Measurements from ENCODE around the gene TMCO4. TPM values are rescaled to one million over a fixed set of nuclear protein-coding genes. Genes with fewer than 3 reads are reported as not detected.

Gene TMCO4
- total and polyA plus RNA-seq, 10 of the 15 experiments (the other 5 are each of a cell fraction or from before 2014, with no cell fraction given): 2.4 to 20.8 (median 13.0) TPM

DNA sequence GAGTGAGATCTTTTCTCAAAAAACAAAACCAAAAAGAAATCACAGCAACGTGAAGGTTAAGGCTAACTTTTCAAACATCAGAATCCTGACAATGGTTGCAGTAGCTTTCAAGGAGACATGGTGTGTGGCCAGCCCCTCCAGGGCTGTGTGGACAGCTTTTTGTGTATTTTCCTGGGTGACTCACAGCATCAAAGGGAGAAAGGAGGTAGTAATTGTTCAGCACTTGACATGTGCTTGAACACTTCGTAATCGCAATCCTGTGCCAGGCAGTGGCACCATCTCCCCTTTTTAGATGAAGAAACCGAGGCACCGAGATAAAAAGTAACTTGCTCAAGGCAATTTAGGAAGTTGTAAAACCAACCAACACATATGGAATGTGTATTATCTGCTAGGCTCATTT is 145.3 kb downstream of the TMCO4 start:
- DNase-seq (ENCODE audit: low read depth, low spot score): no peak
- Histone ChIP-seq H3K27me3 (replicated peaks in 1 of 2; ENCODE audit: control insufficient read depth in 2 of 2, insufficient read depth in 2 of 2, low read length in 1 of 2) (no peaks in the 10 kb centered on the region; a peak in 1 of 4 replicates), H3K36me3 (ENCODE audit: control insufficient read depth in 2 of 2, insufficient read depth in 2 of 2, low read length in 1 of 2) (no peaks in the 10 kb centered on the region), H3K4me2 (ENCODE audit: control insufficient read depth, insufficient read depth) (no peak overlapping the region), H3K79me2 (ENCODE audit: control insufficient read depth, insufficient read depth, low read length) (no peaks in the 10 kb centered on the region), H3K4me3 (no peak overlapping the region), H3K9me3 (replicated peaks; ENCODE audit: control insufficient read depth, insufficient read depth, low read length) (no peaks in the 10 kb centered on the region), H3K9ac (ENCODE audit: control insufficient read depth, insufficient read depth, low read length) (no peak overlapping the region), H3K27ac (ENCODE audit: control insufficient read depth, insufficient read depth) (no peak overlapping the region), H3K4me1 (ENCODE audit: control insufficient read depth, insufficient read depth, low read length) (no peaks in the 10 kb centered on the region), H2AFZ (ENCODE audit: control insufficient read depth, low read depth, low read length) (no peak overlapping the region), H4K20me1 (ENCODE audit: control insufficient read depth, insufficient read depth) (no peaks in the 10 kb centered on the region)
- in situ Hi-C loops (cut with MboI) (no loop called here), intact Hi-C loops (cut with micrococcal nuclease; ENCODE audit: unreplicated experiment) (loop anchor here (5.0 to 10.0 kb wide), 3 partner anchors 167 to 402 kb away; partner anchors contain the start of genes AKR7A2, CAPZB, EMC1 and MRTO4)
- CTCF ChIA-PET: interaction anchor here (0.5 to 1.6 kb wide), 33 partner anchors 8 to 481 kb away, joined by 3 to 7 read pairs (median 4); partner anchors contain the start of genes AKR7A2 and SLC66A1
- POLR2A ChIA-PET: interaction anchor here (0.7 kb wide), 1 partner anchor 520 kb away, joined by 5 read pairs; no protein-coding TSS in a partner anchor
- FAIRE-seq: no peak
- no peak for TF ChIP-seq NFYB (IDR thresholded peaks at IDR 0.05; ENCODE audit: insufficient read depth, low read depth, low read length)
- TF ChIP-seq, protein P1, sequence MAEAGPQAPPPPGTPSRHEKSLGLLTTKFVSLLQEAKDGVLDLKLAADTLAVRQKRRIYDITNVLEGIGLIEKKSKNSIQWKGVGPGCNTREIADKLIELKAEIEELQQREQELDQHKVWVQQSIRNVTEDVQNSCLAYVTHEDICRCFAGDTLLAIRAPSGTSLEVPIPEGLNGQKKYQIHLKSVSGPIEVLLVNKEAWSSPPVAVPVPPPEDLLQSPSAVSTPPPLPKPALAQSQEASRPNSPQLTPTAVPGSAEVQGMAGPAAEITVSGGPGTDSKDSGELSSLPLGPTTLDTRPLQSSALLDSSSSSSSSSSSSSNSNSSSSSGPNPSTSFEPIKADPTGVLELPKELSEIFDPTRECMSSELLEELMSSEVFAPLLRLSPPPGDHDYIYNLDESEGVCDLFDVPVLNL (IDR thresholded peaks at IDR 0.05; ENCODE audit: low read depth, low read length): no peak
- TF ChIP-seq SREBF2 (IDR thresholded peaks at IDR 0.05; ENCODE audit: low read length): no peak
- TF ChIP-seq SUPT20H (IDR thresholded peaks at IDR 0.05; ENCODE audit: borderline replicate concordance, control insufficient read depth, low read depth, low read length): no peak
- no peak for TF ChIP-seq JUND (IDR thresholded peaks at IDR 0.05; ENCODE audit: low read depth, low read length)
- no peak for TF ChIP-seq ESRRA (IDR thresholded peaks at IDR 0.05; ENCODE audit: low read length)
- TF ChIP-seq WRNIP1 (IDR thresholded peaks at IDR 0.05; ENCODE audit: borderline replicate concordance, low read depth, low read length): no peak
- TF ChIP-seq KDM1A (IDR thresholded peaks at IDR 0.05; ENCODE audit: borderline replicate concordance): no peak
- SMC1A ChIA-PET (ENCODE audit: uncharacterized antibody, unreplicated experiment): interaction anchor here (0.6 to 1.4 kb wide), 6 partner anchors 14 to 727 kb away, joined by 3 to 5 read pairs (median 3); no protein-coding TSS in a partner anchor
- WGBS (ENCODE audit: insufficient coverage, insufficient replicate concordance, low lambda C conversion rate, missing lambda C conversion rate): 93% methylated on average over 5 of the region's 5 CpGs
- BruUV-seq (replicated peaks): no TSS peak
- no peak for ATAC-seq
- RAD21 ChIA-PET (ENCODE audit: unreplicated experiment): interaction anchor here (0.6 to 1.6 kb wide), 7 partner anchors 171 to 403 kb away, joined by 3 to 5 read pairs (median 3); partner anchors contain the start of genes EMC1 and MRTO4
